Spleen (tissue), 11 donors: Measurements from ENCODE around the gene MAMSTR. TPM values are rescaled to one million over a fixed set of nuclear protein-coding genes. Genes with fewer than 3 reads are reported as not detected.
A peak's percentile ranks its signal among the peaks of the same experiment; 100 is the strongest.

Experiments
- DNase-seq: peaks from one replicate; pipeline ENCODE4 v3.0.0-alpha.2; 2020
- H3K27ac ChIP-seq, 8 donors: fragments of 200-600 bp; sonication (generic) in 7 of 8; 1 replicate in 4 of 8; 2 replicates in 4 of 8; pipeline versions ENCODE4 v1.5.0 to v1.8.0; 2016 to 2021; ENCODE audit warnings: inconsistent platforms in 4 of 8, mild to moderate bottlenecking in 4 of 8, moderate library complexity in 1 of 8
- H3K27me3 ChIP-seq, 7 donors: fragments of 200-600 bp; sonication (generic) in 6 of 7; replicated peaks in 1 of 7; 1 replicate in 4 of 7; 2 replicates in 3 of 7; pipeline versions ENCODE4 v1.5.0 to v1.8.0; 2016 to 2021; ENCODE audit warnings: inconsistent platforms in 3 of 7, mild to moderate bottlenecking in 1 of 7
- H3K36me3 ChIP-seq, 6 donors: fragments of 200-600 bp; sonication (generic) in 5 of 6; 1 replicate in 4 of 6; 2 replicates in 2 of 6; pipeline versions ENCODE4 v1.5.0 to v1.8.0; 2016 to 2021; ENCODE audit warnings: inconsistent platforms in 2 of 6
- H3K4me1 ChIP-seq, 6 donors: fragments of 200-600 bp; sonication (generic) in 5 of 6; 1 replicate in 3 of 6; 2 replicates in 3 of 6; pipeline versions ENCODE4 v1.5.0 to v1.8.0; 2016 to 2021; ENCODE audit warnings: inconsistent platforms in 3 of 6
- H3K4me3 ChIP-seq, 8 donors: fragments of 200-600 bp; sonication (generic) in 7 of 8; 1 replicate in 4 of 8; 2 replicates in 4 of 8; pipeline versions ENCODE4 v1.5.0 to v1.8.0; 2016 to 2021; ENCODE audit warnings: inconsistent platforms in 4 of 8, mild to moderate bottlenecking in 4 of 8, moderate library complexity in 2 of 8
- H3K9me3 ChIP-seq, 8 donors: fragments of 200-600 bp; sonication (generic) in 7 of 8; 1 replicate in 4 of 8; 2 replicates in 4 of 8; pipeline versions ENCODE4 v1.5.0 to v1.8.0; 2016 to 2021; ENCODE audit warnings: inconsistent platforms in 4 of 8
- CTCF ChIP-seq, 11 experiments: fragments of 200-600 bp in 7 of 11; fragments of 450-650 bp in 4 of 11; sonication (generic) in 4 of 11; IDR thresholded peaks in 8 of 11; conservative IDR thresholded peaks in 3 of 11; 1 replicate in 7 of 11; 2 replicates in 4 of 11; pipeline versions ENCODE4 v1.4.0 to v1.8.0; 2016 to 2021; ENCODE audit warnings: antibody characterized with exemption in 11 of 11, inconsistent platforms in 4 of 11, mild to moderate bottlenecking in 1 of 11
- POLR2A ChIP-seq, 3 donors: fragments of 450-650 bp; IDR thresholded peaks; one replicate each; pipeline ENCODE4 v1.5.1; 2017; ENCODE audit warnings: antibody characterized with exemption in 3 of 3, mild to moderate bottlenecking in 1 of 3
- POLR2AphosphoS5 ChIP-seq, 3 donors: sonication (generic); formaldehyde crosslinking; IDR thresholded peaks; one replicate each; pipeline ENCODE4 v1.5.1; 2017; ENCODE audit warnings: antibody characterized with exemption in 3 of 3
- WGBS, 5 donors: extraction: QIAGEN DNeasy Blood & Tissue Kit in 3 of 5; methylation state at CpG; one replicate each; pipeline versions ENCODE4 v1.1.5 to v1.1.7; 2013 to 2018; 5-methylcytosine and 5-hydroxymethylcytosine counted together
- intact Hi-C: fragments of 100-400 bp; cut with DNase I; formaldehyde crosslinking; loops from one replicate; pipeline ENCODE4 v1.15.0; 2023; ENCODE audit warnings: low total_unique reads
- polyA plus RNA-seq, 3 donors: library from polyadenylated mRNA; stranded (reverse); fragments of 200-250 nt; gene quantifications; one replicate each; pipeline ENCODE4 v1.2.1, GENCODE V29; 2013
- total RNA-seq, 7 donors: library from RNA; depleted of rRNA in 3 of 7; stranded (reverse); fragments of >200 nt in 3 of 7; fragmentation: NEBNext Ultra II Directional in 4 of 7; extraction: Animal tissue kit (Norgen Biotek cat#: 25700) in 4 of 7; gene quantifications; one replicate each; pipeline versions ENCODE4 v1.1.0 to v1.2.1, GENCODE V29; 2016 to 2021
- donor health status: healthy with polysubstance abuse.
- donor health status: DM: no; HTN: no; CAD: no; lungs with moderate emphysema.
- donor health status: DM: no; HTN: no; CAD: no.
- donor health status: Bipolar disorder and iron deficiency.
- donor health status: healthy.
- donor health status: DM: no; HTN: no; CAD: no.
- donor health status: DM: yes; HTN: yes; CAD: no.

MAMSTR gene
- total and polyA plus RNA-seq, 10 donors: 0.93 to 10.7 (median 3.9) TPM

GRCh38 chr19:48742096-48742495 lies 22.6 kb upstream of the MAMSTR start:
- no peak for DNase-seq
- peaks cover 0 to 46% (median 20%) of the 10 kb centered on the region in 7 donors for H3K27me3 ChIP-seq
- intact Hi-C loops: no loop called here
- peak overlapping the region in 6 of 8 donors; percentile 74 to 85 (median 83) for H3K27ac ChIP-seq
- H3K4me3 ChIP-seq: no peak overlapping the region
- WGBS, 5 donors: 84 to 94% (median 89%) methylated on average over 11 of the region's 11 CpGs
- TF ChIP-seq POLR2AphosphoS5 (IDR thresholded peaks at IDR 0.05) (no peak), CTCF (IDR thresholded peaks at IDR 0.05 in 8 of 11, conservative IDR thresholded peaks at IDR 0.05 in 3 of 11) (no peak), POLR2A (IDR thresholded peaks at IDR 0.05) (no peak)
- H3K9me3 ChIP-seq: peaks cover 0 to 7% (median 0%) of the 10 kb centered on the region in 8 donors
- no peaks in the 10 kb centered on the region for H3K36me3 ChIP-seq
- peaks cover 0 to 74% (median 40%) of the 10 kb centered on the region in 6 donors for H3K4me1 ChIP-seq

DNA sequence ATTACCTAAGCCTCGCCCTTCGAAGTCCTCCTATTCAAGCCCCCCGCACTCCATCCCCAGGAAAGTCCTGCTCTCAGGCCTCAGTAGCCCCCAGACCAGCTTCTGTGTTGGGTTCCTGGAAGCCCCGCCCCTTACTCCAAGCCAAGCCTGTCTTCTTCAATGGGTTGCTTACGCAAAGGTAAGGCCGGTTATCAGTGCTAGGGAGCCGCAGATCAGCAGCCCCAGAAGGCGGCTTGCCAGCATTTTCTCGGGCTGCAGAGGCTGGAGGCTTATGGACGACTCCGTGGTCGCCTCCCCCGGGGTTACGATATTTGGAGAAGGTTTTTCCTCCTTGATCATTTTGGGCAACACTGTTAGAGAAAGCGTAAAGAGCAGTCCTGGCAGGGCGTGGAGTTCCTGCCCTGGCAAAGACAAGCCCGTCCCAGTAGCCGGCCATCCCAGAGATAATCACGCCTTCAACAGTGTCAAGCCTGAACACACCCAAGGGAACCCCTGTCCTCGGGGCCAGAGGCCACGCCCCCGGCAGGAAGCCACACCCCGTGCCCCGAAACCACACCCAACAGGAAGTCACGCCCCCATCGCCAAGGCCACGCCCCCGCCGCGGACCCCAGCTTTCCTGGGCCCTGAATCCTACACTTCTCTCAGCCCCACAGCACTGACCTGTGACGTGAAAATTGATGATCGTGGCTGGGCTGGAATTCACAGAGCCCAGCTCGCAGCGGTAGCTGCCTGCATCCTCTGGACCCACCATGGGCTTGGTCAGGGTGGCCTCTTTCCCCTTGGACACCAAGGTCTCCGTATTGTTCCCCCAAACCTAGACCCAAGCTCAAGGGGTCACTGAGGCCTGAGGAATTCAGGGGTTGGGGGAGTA lies 21.8 kb upstream of the MAMSTR start:
- H3K36me3 ChIP-seq: no peaks in the 10 kb centered on the region
- peak; percentile 80 for DNase-seq
- peaks cover 0 to 74% (median 35%) of the 10 kb centered on the region in 6 donors for H3K4me1 ChIP-seq
- intact Hi-C loops: no loop called here
- 37 to 48% (median 41%) methylated on average over 33 to 35 of the region's 35 CpGs for WGBS, 5 donors
- peak overlapping the region in 2 of 8 donors; percentile 62 to 83 for H3K4me3 ChIP-seq
- peak overlapping the region; percentile 66 to 85 (median 81) for H3K27ac ChIP-seq
- H3K9me3 ChIP-seq: peaks cover 0 to 7% (median 0%) of the 10 kb centered on the region in 8 donors
- peaks cover 0 to 40% (median 20%) of the 10 kb centered on the region in 7 donors for H3K27me3 ChIP-seq
- peak; percentile 57 to 79 (median 77) for TF ChIP-seq POLR2AphosphoS5 (IDR thresholded peaks at IDR 0.05)
- no peak for TF ChIP-seq CTCF (IDR thresholded peaks at IDR 0.05 in 8 of 11, conservative IDR thresholded peaks at IDR 0.05 in 3 of 11)

DNA sequence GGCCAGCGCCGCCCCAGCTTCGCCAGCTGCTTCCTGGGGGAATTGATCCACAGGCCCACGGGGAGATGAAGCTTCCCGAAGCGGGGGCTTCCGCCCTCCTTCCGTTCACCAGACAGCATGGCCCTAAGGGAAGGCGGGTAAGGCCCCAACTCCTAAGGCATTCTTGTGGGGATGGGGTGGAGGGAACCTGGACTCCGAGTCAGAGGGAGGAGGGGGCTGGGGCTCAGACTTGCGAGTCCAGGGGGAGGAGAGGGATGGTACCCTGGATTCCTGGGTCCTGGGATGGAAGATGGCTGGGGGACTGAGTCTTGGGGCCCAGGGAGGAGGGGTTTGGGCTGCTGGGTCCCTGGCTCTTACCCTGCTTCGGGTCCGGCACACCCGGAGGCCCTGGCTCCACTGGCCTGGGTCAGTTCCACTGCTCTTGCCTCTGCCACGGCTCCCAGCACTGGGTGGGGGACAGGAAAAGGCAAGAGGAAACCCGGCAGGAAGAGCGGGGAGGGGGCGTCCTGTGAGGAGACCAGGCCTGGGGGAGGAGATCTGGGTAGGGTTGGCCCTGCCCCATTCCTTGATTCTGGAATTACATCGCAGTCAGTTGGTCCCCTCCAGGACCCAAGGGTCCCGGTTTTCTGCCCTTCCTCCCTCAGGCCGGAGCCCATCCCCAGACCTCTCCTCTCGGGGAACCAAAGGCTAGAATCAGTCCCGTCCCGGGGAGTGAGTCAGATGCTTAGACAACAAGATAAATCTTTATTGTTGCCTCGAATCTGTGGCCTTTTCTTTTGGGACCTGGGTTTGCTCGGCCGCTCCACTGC lies 20.8 kb upstream of the MAMSTR start, which contains the start of gene RASIP1:
Gene RASIP1, minus strand, starts transcription at position 447 of the 809 bp plus-strand sequence. Its CDS starts 328 bp downstream, at position 119.
- Histone ChIP-seq H3K27ac (peak within 1 kb of the TSS; percentile 66 to 85 (median 81)), H3K4me3 (peak within 1 kb of the TSS; percentile 50 to 83 (median 62)), H3K4me1 (peaks cover 0 to 66% (median 31%) of the 10 kb centered on the region in 6 donors), H3K9me3 (peaks cover 0 to 4% (median 0%) of the 10 kb centered on the region in 8 donors), H3K27me3 (peaks cover 0 to 30% (median 20%) of the 10 kb centered on the region in 7 donors), H3K36me3 (peaks cover 0 to 2% (median 0%) of the 10 kb centered on the region in 6 donors)
- intact Hi-C loops: no loop called here
- peak; percentile 83 for DNase-seq
- WGBS, 5 donors: 26 to 36% (median 30%) methylated on average over 26 to 27 of the region's 27 CpGs
- peak; percentile 82 to 92 (median 87) for TF ChIP-seq POLR2AphosphoS5 (IDR thresholded peaks at IDR 0.05)
- TF ChIP-seq CTCF (IDR thresholded peaks at IDR 0.05 in 8 of 11, conservative IDR thresholded peaks at IDR 0.05 in 3 of 11): no peak
- peak in 1 of 3 donors; percentile 61 for TF ChIP-seq POLR2A (IDR thresholded peaks at IDR 0.05)
